ENCODE measurements around the gene MYH9.

The MYH9 gene

DNA sequence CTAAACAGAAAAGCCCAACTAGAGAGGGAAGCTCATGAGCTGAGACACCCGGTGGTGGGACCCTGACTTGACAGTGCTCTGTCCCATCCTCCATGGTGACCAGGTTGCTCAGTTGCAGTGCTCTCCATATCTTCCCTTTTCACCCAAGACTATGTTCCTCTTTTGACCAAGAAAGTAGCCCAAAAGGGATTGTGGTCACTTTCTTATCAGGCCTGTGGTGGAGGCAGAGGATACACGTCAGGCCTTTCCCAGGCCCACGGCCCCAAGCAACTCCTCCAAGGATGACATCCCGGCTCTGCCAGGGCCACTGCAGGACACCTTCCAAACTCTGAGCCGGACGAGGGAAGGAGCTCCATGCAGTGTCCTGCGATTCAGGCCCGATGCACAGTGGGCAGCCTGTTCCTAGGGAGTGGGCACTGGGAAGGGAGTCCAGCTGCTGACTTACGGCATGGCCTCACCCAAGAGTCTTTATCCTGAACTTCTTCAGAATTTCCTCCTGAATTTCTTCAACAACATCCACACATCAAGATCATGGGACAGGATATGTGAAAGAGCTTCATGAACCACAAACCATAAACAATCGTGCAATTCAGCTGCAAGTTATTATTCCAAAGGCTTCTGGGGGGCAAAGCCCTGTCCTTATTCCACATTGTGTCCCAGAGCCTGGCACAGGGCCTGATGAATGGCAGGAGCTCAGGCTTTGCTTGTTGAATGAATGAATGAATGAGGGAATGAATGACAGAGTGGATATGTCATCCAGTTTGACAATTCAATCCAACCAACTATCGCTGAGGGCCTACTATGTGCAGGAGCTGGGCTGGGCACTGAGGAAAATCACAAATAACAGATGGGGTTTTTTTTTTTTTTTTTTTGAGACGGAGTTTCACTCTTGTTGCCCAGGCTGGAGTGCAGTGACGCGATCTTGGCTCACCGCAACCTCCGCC, 36.0 kb upstream of the MYH9 start:
- H3K9me3 ChIP-seq (ENCODE audit: control insufficient read depth in 1 of 2, low read length in 2 of 2): no peaks in the 10 kb centered on the region
- H3K4me3 ChIP-seq (ENCODE audit: low read depth in 1 of 2, low read length in 2 of 2): no peak overlapping the region
- H3K27ac ChIP-seq (ENCODE audit: low read length): no peak overlapping the region
- no peaks in the 10 kb centered on the region for H3K27me3 ChIP-seq (ENCODE audit: low read depth, low read length)
- peaks cover 0 to 13% of the 10 kb centered on the region in 2 donors for H3K4me1 ChIP-seq (ENCODE audit: control insufficient read depth in 1 of 2, insufficient read depth in 2 of 2, low read length in 2 of 2)
- no peaks in the 10 kb centered on the region for H3K36me3 ChIP-seq (ENCODE audit: control insufficient read depth in 1 of 2, insufficient read depth in 2 of 2, low read length in 2 of 2)

DNA sequence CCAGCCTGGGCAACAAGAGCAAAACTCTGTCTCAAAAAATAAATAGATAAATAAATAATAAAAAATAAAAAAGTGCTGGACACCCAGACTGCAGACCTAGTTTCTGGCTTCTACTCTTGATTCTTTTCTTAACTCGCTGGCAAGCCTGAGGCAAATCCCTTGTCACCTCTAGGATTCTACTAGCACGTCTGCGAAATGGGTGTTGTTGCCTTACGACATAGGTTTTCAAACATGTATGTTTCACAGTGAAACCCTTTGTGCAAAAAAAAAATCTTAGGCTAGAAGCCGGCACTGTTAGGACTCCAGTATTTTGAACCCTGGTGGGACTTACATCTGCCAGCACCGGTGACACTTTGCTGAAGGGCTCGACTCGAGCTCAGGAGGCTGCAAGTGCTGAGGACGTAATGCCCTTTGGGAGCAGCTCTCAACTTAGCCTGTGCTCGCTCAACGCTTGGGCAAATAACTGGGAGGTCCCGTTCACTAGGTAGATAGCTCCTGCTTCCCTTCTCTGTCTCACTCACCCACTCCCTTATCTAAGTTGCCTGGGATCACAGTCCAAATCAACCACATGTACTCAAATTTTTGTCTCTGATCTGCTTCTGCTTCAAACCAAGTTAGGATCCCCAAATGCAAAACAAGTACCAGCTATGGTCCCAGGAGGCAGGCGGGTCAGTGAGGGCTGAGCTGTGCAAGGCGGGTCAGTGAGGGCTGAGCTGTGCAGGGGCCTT, 34.7 kb upstream of the MYH9 start:
- no peak overlapping the region for H3K27ac ChIP-seq (ENCODE audit: low read length)
- no peaks in the 10 kb centered on the region for H3K9me3 ChIP-seq (ENCODE audit: control insufficient read depth in 1 of 2, low read length in 2 of 2)
- no peak overlapping the region for H3K4me3 ChIP-seq (ENCODE audit: low read depth in 1 of 2, low read length in 2 of 2)
- H3K27me3 ChIP-seq (ENCODE audit: low read depth, low read length): no peaks in the 10 kb centered on the region
- H3K36me3 ChIP-seq (ENCODE audit: control insufficient read depth in 1 of 2, insufficient read depth in 2 of 2, low read length in 2 of 2): no peaks in the 10 kb centered on the region
- H3K4me1 ChIP-seq (ENCODE audit: control insufficient read depth in 1 of 2, insufficient read depth in 2 of 2, low read length in 2 of 2): peaks cover 0 to 16% of the 10 kb centered on the region in 2 donors

DNA sequence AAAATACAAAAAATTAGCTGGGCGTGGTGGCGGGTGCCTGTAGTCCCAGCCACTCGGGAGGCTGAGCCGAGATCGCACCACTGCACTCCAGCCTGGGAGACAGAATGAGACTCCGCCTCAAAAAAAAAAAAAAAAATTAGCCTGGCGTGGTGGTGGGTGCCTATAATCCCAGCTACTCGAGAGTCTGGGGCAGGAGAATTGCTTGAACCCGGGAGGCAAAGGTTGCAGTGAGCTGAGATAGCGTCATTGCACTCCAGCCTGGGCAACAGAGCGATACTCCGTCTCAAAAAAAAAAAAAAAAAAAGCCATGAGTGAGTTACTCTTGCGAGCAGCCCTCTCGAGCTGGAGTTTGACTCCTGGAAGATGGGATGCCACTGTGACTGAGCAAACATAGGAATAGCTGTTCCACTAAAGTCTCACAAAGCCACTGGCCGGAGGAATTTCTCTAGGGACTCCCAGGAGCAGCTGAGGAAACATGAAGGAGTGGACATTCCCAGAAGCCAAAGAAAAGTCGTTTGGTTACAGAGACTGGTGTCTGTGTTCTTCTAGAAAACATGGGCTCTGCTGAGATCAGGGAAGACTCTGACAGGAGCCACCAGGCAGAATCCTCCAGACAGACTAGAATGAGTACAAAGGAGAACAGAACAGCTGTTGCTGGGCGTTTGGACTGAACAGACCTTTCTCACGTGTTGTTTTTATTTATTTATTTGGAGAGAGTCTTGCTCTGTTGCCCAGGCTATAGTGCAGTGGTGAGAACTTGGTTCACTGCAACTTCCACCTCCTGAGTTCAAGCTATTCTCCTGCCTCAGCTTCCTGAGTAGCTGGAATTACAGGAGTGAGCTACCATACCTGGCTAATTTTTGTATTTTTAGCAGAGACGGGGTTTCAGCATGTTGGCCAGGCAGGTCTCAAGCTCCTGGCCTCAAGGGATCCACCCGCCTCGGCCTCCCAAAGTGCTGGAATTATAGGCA, 32.4 kb upstream of the MYH9 start:
- Histone ChIP-seq H3K36me3 (ENCODE audit: control insufficient read depth in 1 of 2, insufficient read depth in 2 of 2, low read length in 2 of 2) (no peaks in the 10 kb centered on the region), H3K27ac (ENCODE audit: low read length) (peak overlapping the region; percentile 49), H3K9me3 (ENCODE audit: control insufficient read depth in 1 of 2, low read length in 2 of 2) (no peaks in the 10 kb centered on the region), H3K4me3 (ENCODE audit: low read depth in 1 of 2, low read length in 2 of 2) (no peak overlapping the region), H3K4me1 (ENCODE audit: control insufficient read depth in 1 of 2, insufficient read depth in 2 of 2, low read length in 2 of 2) (peaks cover 4 to 12% of the 10 kb centered on the region in 2 donors), H3K27me3 (ENCODE audit: low read depth, low read length) (no peaks in the 10 kb centered on the region)

DNA sequence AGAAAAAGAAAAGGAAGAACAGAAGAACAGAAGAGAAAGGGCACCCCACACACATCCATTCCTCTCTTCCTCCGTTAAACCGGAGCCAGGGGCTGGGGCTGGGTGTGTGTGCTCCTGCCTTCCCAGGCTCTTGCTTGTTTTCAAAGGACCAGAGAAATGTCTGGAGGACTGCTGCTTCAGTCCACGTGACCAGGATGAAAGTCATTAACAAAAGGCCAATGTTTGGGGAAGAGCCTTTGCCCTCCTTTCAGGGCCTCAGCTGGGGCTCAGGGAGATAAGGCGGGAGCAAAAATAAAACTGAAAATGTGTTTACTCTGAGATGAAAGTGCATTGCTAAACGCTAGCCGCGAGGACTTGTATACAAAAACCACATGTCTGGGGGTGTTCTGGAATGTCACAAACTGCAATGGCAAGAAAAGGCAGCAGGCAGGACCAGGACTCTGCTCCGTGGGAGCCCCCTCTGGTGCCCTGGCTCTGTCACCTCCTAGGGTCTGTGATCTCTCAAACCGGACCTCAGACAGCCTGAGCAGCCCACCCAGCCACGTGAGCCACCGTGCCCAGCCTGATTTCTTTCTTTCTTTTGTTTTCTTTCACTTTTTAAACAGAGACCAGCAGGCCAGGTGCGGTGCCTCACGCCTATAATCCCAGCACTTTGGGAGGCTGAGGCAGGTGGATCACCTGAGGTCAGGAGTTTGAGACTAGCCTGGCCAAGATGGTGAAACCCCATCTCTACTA, 31.6 kb upstream of the MYH9 start:
- Histone ChIP-seq H3K27me3 (ENCODE audit: low read depth, low read length) (no peaks in the 10 kb centered on the region), H3K36me3 (ENCODE audit: control insufficient read depth in 1 of 2, insufficient read depth in 2 of 2, low read length in 2 of 2) (no peaks in the 10 kb centered on the region), H3K27ac (ENCODE audit: low read length) (peak overlapping the region; percentile 69), H3K4me1 (ENCODE audit: control insufficient read depth in 1 of 2, insufficient read depth in 2 of 2, low read length in 2 of 2) (peaks cover 4 to 12% of the 10 kb centered on the region in 2 donors), H3K9me3 (ENCODE audit: control insufficient read depth in 1 of 2, low read length in 2 of 2) (no peaks in the 10 kb centered on the region), H3K4me3 (ENCODE audit: low read depth in 1 of 2, low read length in 2 of 2) (peak overlapping the region; percentile 32 to 54)

DNA sequence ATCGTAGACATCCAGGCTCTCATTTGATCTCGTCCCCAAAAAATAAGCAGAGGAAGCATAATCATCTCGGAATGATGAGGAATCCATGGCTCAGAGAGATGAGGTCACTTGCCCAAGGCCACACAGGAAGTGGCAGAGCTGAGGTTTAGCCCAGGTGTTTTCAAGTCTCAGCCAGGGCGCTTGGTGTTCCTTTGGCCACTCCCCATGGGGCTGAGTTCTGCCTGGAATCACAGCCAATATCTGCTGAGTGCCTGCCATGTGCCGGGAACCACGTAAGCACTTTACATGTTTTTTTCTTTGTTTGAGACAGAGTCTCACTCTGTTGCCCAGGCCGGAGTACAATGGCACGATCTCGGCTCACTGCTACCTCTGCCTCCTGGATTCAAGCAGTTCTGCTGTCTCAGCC, 29.5 kb upstream of the MYH9 start:
- Histone ChIP-seq H3K27me3 (ENCODE audit: low read depth, low read length) (no peaks in the 10 kb centered on the region), H3K27ac (ENCODE audit: low read length) (no peak overlapping the region), H3K36me3 (ENCODE audit: control insufficient read depth in 1 of 2, insufficient read depth in 2 of 2, low read length in 2 of 2) (no peaks in the 10 kb centered on the region), H3K4me1 (ENCODE audit: control insufficient read depth in 1 of 2, insufficient read depth in 2 of 2, low read length in 2 of 2) (peaks cover 4 to 12% of the 10 kb centered on the region in 2 donors), H3K9me3 (ENCODE audit: control insufficient read depth in 1 of 2, low read length in 2 of 2) (no peaks in the 10 kb centered on the region), H3K4me3 (ENCODE audit: low read depth in 1 of 2, low read length in 2 of 2) (no peak overlapping the region)

DNA sequence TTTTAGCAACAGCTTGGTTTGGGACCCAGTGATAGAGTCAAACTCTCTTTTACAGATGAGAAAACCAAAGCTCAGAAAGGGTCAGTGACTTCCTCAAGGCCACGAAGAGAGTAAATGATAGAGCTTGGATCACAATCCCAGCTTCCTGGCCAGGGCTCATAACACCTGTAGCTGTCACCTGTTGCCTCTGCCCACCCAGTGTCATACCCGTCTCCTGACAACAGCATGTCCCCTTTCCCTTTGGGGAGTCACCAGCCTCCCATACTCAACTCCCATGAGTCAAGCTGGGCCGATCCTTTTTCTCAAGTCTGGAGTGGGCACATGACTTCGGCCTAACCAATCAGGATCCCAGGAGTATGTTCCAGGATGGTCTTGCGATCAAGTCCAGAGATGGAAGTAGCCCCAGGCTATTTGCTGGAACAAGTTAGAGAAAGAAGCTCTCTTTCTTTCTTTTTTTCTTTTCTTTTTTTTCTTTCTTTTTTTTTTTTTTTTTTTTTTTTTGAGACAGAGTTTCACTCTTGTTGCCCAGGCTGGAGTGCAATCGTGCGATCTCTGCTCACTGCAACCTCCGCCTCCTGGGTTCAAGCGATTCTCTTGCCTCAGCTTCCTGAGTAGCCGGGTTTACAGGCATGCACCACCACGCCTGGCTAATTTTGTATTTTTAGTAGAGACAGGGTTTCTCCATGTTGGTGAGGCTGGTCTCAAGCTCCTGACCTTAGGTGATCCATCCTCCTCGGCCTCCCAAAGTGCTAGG, 27.8 kb upstream of the MYH9 start:
- H3K36me3 ChIP-seq (ENCODE audit: control insufficient read depth in 1 of 2, insufficient read depth in 2 of 2, low read length in 2 of 2): no peaks in the 10 kb centered on the region
- H3K4me1 ChIP-seq (ENCODE audit: control insufficient read depth in 1 of 2, insufficient read depth in 2 of 2, low read length in 2 of 2): peaks cover 4 to 12% of the 10 kb centered on the region in 2 donors

DNA sequence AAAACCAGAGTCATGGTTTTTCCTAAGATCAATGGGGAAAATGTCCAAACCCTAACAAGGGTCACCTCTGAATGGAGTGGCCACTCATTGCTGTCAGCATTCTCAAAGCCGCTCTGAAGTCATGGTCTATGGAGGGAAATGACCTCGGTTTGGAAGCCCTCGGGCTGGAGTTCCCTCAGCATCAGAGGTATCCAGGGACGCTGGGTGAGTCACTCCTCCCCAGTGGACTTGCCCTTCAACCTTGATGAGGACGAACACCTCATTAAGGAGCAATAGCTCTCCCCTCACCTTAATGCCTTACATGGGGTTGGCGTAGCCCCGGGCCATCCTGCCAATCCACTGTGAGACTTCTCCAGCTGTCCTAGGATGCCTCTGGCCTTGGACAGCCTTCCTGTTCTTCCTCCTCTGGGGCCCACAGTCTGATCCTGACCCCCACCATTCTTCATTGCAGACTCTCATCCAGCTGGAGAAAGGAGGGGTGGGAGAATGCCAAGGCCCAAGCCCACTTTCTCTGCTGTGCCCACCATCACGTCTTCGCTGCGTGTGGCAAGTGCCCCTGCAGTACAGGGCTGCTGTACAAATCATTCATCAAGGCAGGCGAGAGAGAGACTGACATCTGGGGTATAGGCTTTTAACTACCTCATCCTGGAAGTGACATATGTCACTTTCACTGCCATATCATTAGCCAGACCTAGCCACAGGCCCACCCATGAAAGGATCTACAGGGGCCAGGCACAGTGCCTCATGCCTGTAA, 25.4 kb upstream of the MYH9 start:
- no peaks in the 10 kb centered on the region for H3K27me3 ChIP-seq (ENCODE audit: low read depth, low read length)
- no peaks in the 10 kb centered on the region for H3K9me3 ChIP-seq (ENCODE audit: control insufficient read depth in 1 of 2, low read length in 2 of 2)
- no peak overlapping the region for H3K27ac ChIP-seq (ENCODE audit: low read length)
- peaks cover 4 to 7% of the 10 kb centered on the region in 2 donors for H3K4me1 ChIP-seq (ENCODE audit: control insufficient read depth in 1 of 2, insufficient read depth in 2 of 2, low read length in 2 of 2)
- H3K36me3 ChIP-seq (ENCODE audit: control insufficient read depth in 1 of 2, insufficient read depth in 2 of 2, low read length in 2 of 2): no peaks in the 10 kb centered on the region
- H3K4me3 ChIP-seq (ENCODE audit: low read depth in 1 of 2, low read length in 2 of 2): no peak overlapping the region

More for the DNA sequence above, 27.8 kb upstream of the MYH9 start:
- H3K27me3 ChIP-seq (ENCODE audit: low read depth, low read length): no peaks in the 10 kb centered on the region
- no peak overlapping the region for H3K4me3 ChIP-seq (ENCODE audit: low read depth in 1 of 2, low read length in 2 of 2)
- no peak overlapping the region for H3K27ac ChIP-seq (ENCODE audit: low read length)
- H3K9me3 ChIP-seq (ENCODE audit: control insufficient read depth in 1 of 2, low read length in 2 of 2): no peaks in the 10 kb centered on the region

DNA sequence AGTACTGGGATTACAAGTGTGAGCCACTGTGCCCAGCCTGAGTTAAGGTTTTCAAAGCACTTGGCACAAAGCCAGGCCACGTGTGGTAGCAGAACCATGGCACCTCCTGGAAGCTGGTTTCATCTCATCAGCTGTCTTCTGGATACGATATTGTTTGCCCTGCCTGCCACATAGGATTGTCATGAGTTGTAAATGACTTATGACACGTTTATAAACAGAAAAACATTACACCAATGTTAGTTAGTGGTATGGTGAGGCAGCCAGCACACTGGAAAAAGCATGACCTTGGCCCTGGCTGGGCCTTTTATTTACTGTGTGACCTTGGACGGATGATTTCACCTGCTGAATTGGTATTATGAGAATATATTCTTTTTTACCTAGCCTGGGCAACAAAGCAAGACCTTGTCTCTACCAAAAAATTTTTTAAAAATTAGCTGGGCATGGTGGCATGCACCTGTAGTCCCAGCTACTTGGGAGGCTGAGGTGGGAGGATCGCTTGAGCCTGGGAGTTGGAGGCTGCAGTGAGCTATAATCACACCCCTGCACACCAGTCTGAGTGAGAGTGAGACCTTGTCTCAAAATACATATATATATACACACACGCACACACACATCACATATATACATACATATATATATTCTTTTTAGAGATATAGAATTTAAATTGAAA, 24.0 kb upstream of the MYH9 start:
- H3K36me3 ChIP-seq (ENCODE audit: control insufficient read depth in 1 of 2, insufficient read depth in 2 of 2, low read length in 2 of 2): no peaks in the 10 kb centered on the region
- no peaks in the 10 kb centered on the region for H3K9me3 ChIP-seq (ENCODE audit: control insufficient read depth in 1 of 2, low read length in 2 of 2)
- H3K27me3 ChIP-seq (ENCODE audit: low read depth, low read length): no peaks in the 10 kb centered on the region
- H3K4me1 ChIP-seq (ENCODE audit: control insufficient read depth in 1 of 2, insufficient read depth in 2 of 2, low read length in 2 of 2): peaks cover 0 to 7% of the 10 kb centered on the region in 2 donors
- H3K27ac ChIP-seq (ENCODE audit: low read length): no peak overlapping the region
- no peak overlapping the region for H3K4me3 ChIP-seq (ENCODE audit: low read depth in 1 of 2, low read length in 2 of 2)
